Naive thymus-derived CD4-positive, alpha-beta T cell (primary cell): Measurements from ENCODE around the gene ITPR1. TPM values are rescaled to one million over a fixed set of nuclear protein-coding genes. Genes with fewer than 3 reads are reported as not detected.

ENCODE experiments used
- ATAC-seq: fragments of 150-1000 bp; cut with Tn5 transposase; 2 replicates; pipeline ENCODE4 v1.10.0; 2021; ENCODE audit warnings: mild to moderate bottlenecking, moderate library complexity
- CTCF ChIA-PET: fragments of 350-600 bp; sonication (Branson Sonifier 250); formaldehyde crosslinking; loops from one replicate; lab custom pipeline; 2021; ENCODE audit warnings: antibody characterized with exemption; lab: Charles Lee
- POLR2A ChIA-PET: fragments of 350-600 bp; sonication (Branson Sonifier 250); formaldehyde crosslinking; loops from one replicate; lab custom pipeline; 2021; ENCODE audit warnings: antibody characterized with exemption, inconsistent platforms; lab: Charles Lee
- DNase-seq, 9 donors: peaks; one replicate each; pipeline versions ENCODE4 v3.0.0 to v3.0.0-alpha.2; 2020 to 2022; ENCODE audit warnings: mixed read lengths in 1 of 9
- H3K27ac ChIP-seq: one replicate; pipeline ENCODE4 v1.7.0; 2013; ENCODE audit warnings: mild to moderate bottlenecking, low read depth, low read length, moderate library complexity
- H3K27me3 ChIP-seq, 2 donors: one replicate each; pipeline ENCODE4 v1.7.0; 2013; ENCODE audit warnings: low read length in 2 of 2, mild to moderate bottlenecking in 2 of 2, moderate library complexity in 2 of 2; ENCODE audit not compliant: control insufficient read depth in 2 of 2, insufficient read depth in 2 of 2
- H3K36me3 ChIP-seq, 3 experiments: 1 replicate in 2 of 3; 2 replicates in 1 of 3; pipeline ENCODE4 v1.7.0; 2013; ENCODE audit warnings: low read length in 3 of 3, mild to moderate bottlenecking in 3 of 3, moderate library complexity in 1 of 3; ENCODE audit not compliant: insufficient read depth in 3 of 3, control insufficient read depth in 2 of 3
- H3K4me1 ChIP-seq, 2 donors: one replicate each; pipeline ENCODE4 v1.7.0; 2013; ENCODE audit warnings: low read length in 2 of 2, mild to moderate bottlenecking in 2 of 2, moderate library complexity in 1 of 2; ENCODE audit not compliant: control insufficient read depth in 2 of 2, insufficient read depth in 2 of 2
- H3K4me3 ChIP-seq: 2 replicates; pipeline ENCODE4 v1.7.0; 2013; ENCODE audit warnings: mild to moderate bottlenecking, low read length
- H3K9me3 ChIP-seq, 3 experiments: 1 replicate in 2 of 3; 2 replicates in 1 of 3; pipeline ENCODE4 v1.7.0; 2013; ENCODE audit warnings: low read length in 3 of 3; ENCODE audit not compliant: control insufficient read depth in 2 of 3
- H3K27ac Mint-ChIP-seq, 9 donors: one replicate each; pipeline ENCODE4 v1.8.0; 2020 to 2022; ENCODE audit warnings: mixed read lengths in 9 of 9, mild to moderate bottlenecking in 8 of 9, moderate library complexity in 5 of 9, inconsistent platforms in 2 of 9
- H3K27me3 Mint-ChIP-seq, 5 donors: one replicate each; pipeline ENCODE4 v1.8.0; 2021 to 2022; ENCODE audit warnings: mixed read lengths in 5 of 5, mild to moderate bottlenecking in 1 of 5
- H3K36me3 Mint-ChIP-seq, 5 donors: one replicate each; pipeline ENCODE4 v1.8.0; 2020 to 2022; ENCODE audit warnings: mixed read lengths in 5 of 5, mild to moderate bottlenecking in 3 of 5, inconsistent platforms in 1 of 5
- H3K4me1 Mint-ChIP-seq, 7 donors: one replicate each; pipeline ENCODE4 v1.8.0; 2020 to 2022; ENCODE audit warnings: mixed read lengths in 7 of 7, mild to moderate bottlenecking in 3 of 7, inconsistent platforms in 1 of 7
- H3K4me3 Mint-ChIP-seq, 10 donors: one replicate each; pipeline ENCODE4 v1.8.0; 2020 to 2022; ENCODE audit warnings: mild to moderate bottlenecking in 10 of 10, mixed read lengths in 10 of 10, moderate library complexity in 6 of 10, inconsistent platforms in 2 of 10
- H3K9me3 Mint-ChIP-seq, 11 donors: one replicate each; pipeline ENCODE4 v1.8.0; 2020 to 2022; ENCODE audit warnings: mixed read lengths in 11 of 11, mild to moderate bottlenecking in 4 of 11, inconsistent platforms in 1 of 11, moderate library complexity in 1 of 11
- intact Hi-C, 2 donors: fragments of 100-400 bp; cut with micrococcal nuclease; formaldehyde crosslinking; loops; one replicate each; pipeline ENCODE4 v1.15.1; 2023
- polyA plus RNA-seq, 2 donors: library from polyadenylated mRNA; unstranded; fragments of 300-500 nt; fragmentation: Illumina TruSeq; gene quantifications; one replicate each; pipeline ENCODE4 v1.2.3, GENCODE V29; 2021
- total RNA-seq, 6 experiments: library from RNA in 5 of 6; stranded (reverse) in 5 of 6; gene quantifications; 1 replicate in 5 of 6; 2 replicates in 1 of 6; pipeline ENCODE4 v1.2.3 and lab custom pipeline; 2021 to 2026

ITPR1 gene
- total and polyA plus RNA-seq, 7 experiments from 2014 or later, result 15.1 to 118 (median 83.8) TPM

DNA sequence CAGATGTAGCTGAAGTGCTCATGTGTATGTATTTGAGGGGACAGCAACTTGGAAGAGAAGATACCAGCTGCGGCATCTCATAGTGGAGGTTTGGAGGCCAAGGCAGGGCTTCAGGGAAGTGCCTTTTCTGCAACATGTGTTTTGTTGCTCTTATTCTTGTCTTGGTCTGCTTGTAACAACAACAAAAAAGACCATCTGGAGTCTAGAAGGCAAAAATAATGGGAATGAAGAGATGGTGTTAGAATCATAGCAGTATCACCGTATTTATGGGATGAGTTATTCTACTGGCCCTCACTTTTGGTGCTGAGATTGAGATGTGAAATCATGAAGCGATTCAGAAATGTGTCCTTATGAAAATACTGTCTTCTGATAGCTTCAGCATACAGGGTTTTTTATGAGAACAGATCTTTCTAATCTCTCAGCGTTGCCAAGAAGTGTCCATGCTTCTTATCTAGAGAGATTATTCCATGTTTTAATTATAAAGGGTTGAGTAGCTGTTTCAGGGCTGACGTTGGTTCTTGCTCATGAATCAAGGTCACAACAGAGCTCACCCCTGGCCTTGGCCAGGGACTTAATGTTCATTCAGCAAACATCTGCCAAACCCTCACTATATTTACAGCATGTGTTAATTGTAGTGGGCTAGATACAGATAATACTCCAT is 58.0 kb downstream of the ITPR1 start:
- DNase-seq (no peak), ATAC-seq (no peak)
- Histone ChIP-seq H3K4me3 (no peak overlapping the region), H3K9me3 (no peaks in the 10 kb centered on the region), H3K27me3 (no peaks in the 10 kb centered on the region), H3K4me1 (no peaks in the 10 kb centered on the region), H3K36me3 (no peaks in the 10 kb centered on the region), H3K27ac (no peak overlapping the region)
- POLR2A ChIA-PET, result no interaction called here
- intact Hi-C loops, result no loop called here
- Mint-ChIP-seq H3K27me3 (no peaks in the 10 kb centered on the region), H3K36me3 (peaks cover 0 to 40% (median 26%) of the 10 kb centered on the region in 5 donors), H3K4me3 (no peak overlapping the region), H3K9me3 (peaks cover 0 to 3% (median 2%) of the 10 kb centered on the region in 11 donors), H3K27ac (peak overlapping the region in 1 of 9 donors; percentile 15), H3K4me1 (peaks cover 0 to 49% (median 20%) of the 10 kb centered on the region in 7 donors)
- CTCF ChIA-PET, result no interaction called here

- Mint-ChIP-seq H3K4me1 (peaks cover 0 to 47% (median 19%) of the 10 kb centered on the region in 7 donors), H3K4me3 (no peak overlapping the region), H3K9me3 (peaks cover 0 to 9% (median 6%) of the 10 kb centered on the region in 11 donors), H3K27ac (no peak overlapping the region), H3K27me3 (no peaks in the 10 kb centered on the region), H3K36me3 (peaks cover 3 to 47% (median 33%) of the 10 kb centered on the region in 5 donors)
- CTCF ChIA-PET, result no interaction called here
- POLR2A ChIA-PET, result no interaction called here
- no peaks in the 10 kb centered on the region for H3K27me3 ChIP-seq
- intact Hi-C loops, result no loop called here
- DNase-seq, result no peak
- H3K9me3 ChIP-seq, result no peaks in the 10 kb centered on the region
- no peaks in the 10 kb centered on the region for H3K36me3 ChIP-seq
- H3K4me1 ChIP-seq, result no peaks in the 10 kb centered on the region
- H3K4me3 ChIP-seq, result no peak overlapping the region
- ATAC-seq, result no peak
- no peak overlapping the region for H3K27ac ChIP-seq
Observed at GRCh38 chr3:4551794-4552442, 58.8 kb downstream of the ITPR1 start.

- Mint-ChIP-seq H3K36me3 (peaks cover 4 to 56% (median 41%) of the 10 kb centered on the region in 5 donors), H3K4me3 (no peak overlapping the region), H3K9me3 (peaks cover 0 to 18% (median 8%) of the 10 kb centered on the region in 11 donors), H3K27me3 (no peaks in the 10 kb centered on the region), H3K4me1 (peaks cover 0 to 38% (median 15%) of the 10 kb centered on the region in 7 donors), H3K27ac (peak overlapping the region in 1 of 9 donors; percentile 20)
- POLR2A ChIA-PET, result no interaction called here
- DNase-seq (no peak), ATAC-seq (no peak)
- Histone ChIP-seq H3K4me1 (no peaks in the 10 kb centered on the region), H3K36me3 (no peaks in the 10 kb centered on the region), H3K4me3 (no peak overlapping the region), H3K27ac (no peak overlapping the region), H3K27me3 (no peaks in the 10 kb centered on the region), H3K9me3 (no peaks in the 10 kb centered on the region)
- intact Hi-C loops, result no loop called here
- CTCF ChIA-PET, result no interaction called here
Observed at GRCh38 chr3:4552811-4553210, 59.7 kb downstream of the ITPR1 start.

- Histone ChIP-seq H3K4me3 (no peak overlapping the region), H3K27me3 (no peaks in the 10 kb centered on the region), H3K27ac (no peak overlapping the region), H3K36me3 (no peaks in the 10 kb centered on the region), H3K4me1 (no peaks in the 10 kb centered on the region), H3K9me3 (no peaks in the 10 kb centered on the region)
- Mint-ChIP-seq H3K36me3 (peaks cover under 1 to 31% (median 18%) of the 10 kb centered on the region in 5 donors), H3K4me3 (no peak overlapping the region), H3K27me3 (no peaks in the 10 kb centered on the region), H3K9me3 (peaks cover 0 to 15% (median 5%) of the 10 kb centered on the region in 11 donors), H3K4me1 (peaks cover 0 to 38% (median 11%) of the 10 kb centered on the region in 7 donors), H3K27ac (no peak overlapping the region)
- DNase-seq, result no peak
- intact Hi-C loops, result no loop called here
- ChIA-PET CTCF (interaction anchor here (0.7 kb wide), 2 partner anchors 72 to 241 kb away, joined by 3 read pairs; no protein-coding TSS in a partner anchor), POLR2A (no interaction called here)
- no peak for ATAC-seq
Observed at GRCh38 chr3:4561661-4562060, 68.5 kb downstream of the ITPR1 start.

DNA sequence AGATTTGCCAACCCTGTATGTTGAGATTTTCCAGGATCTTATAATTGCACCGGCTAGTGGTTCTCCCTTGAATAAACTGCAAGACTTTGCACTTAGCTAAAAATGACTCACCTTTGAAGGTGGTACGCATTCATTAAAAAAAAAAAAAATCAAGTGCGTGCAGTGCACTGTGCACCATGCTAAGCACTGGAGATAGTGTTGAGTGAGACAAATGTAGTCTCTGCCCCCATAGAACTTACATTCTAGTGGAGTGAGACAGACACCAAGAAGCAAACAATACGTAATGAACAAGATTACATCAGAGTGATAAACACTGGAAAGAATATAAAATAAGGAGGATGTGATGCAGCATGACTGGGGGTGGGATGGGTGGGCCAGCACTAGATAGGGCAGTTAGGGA is 69.4 kb downstream of the ITPR1 start:
- H3K4me1 Mint-ChIP-seq, result peaks cover 0 to 46% (median 20%) of the 10 kb centered on the region in 7 donors
- peaks cover 0 to 5% (median 1%) of the 10 kb centered on the region in 11 donors for H3K9me3 Mint-ChIP-seq
- ATAC-seq (no peak), DNase-seq (no peak)
- no peaks in the 10 kb centered on the region for H3K27me3 Mint-ChIP-seq
- POLR2A ChIA-PET, result no interaction called here
- Histone ChIP-seq H3K36me3 (no peaks in the 10 kb centered on the region), H3K9me3 (no peaks in the 10 kb centered on the region), H3K27me3 (no peaks in the 10 kb centered on the region), H3K4me3 (no peak overlapping the region), H3K27ac (no peak overlapping the region), H3K4me1 (no peaks in the 10 kb centered on the region)
- intact Hi-C loops, result no loop called here
- CTCF ChIA-PET, result no interaction called here
- peaks cover 0 to 23% (median 12%) of the 10 kb centered on the region in 5 donors for H3K36me3 Mint-ChIP-seq
- H3K27ac Mint-ChIP-seq, result no peak overlapping the region
- H3K4me3 Mint-ChIP-seq, result no peak overlapping the region

DNA sequence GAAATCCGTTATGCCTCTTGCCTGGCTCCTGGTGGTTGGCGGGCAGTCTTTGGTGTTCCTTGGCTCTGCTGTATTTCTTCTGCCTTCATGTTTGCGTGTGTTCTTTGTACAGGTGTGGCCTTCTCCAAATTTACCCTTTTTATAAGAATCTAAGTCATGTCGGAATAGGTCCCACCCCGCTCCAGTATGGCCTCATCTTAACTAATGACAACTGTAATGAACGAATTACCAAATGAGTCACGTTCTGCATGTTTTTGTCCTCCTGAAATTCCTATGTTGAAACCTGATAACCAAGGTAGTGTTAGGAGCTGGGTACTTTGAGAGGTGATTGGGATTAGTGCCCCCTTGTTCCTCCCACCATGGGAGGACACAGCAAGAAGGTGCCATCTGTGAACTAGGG is 71.1 kb downstream of the ITPR1 start:
- DNase-seq (no peak), ATAC-seq (no peak)
- H3K27me3 ChIP-seq, result no peaks in the 10 kb centered on the region
- H3K4me3 ChIP-seq, result no peak overlapping the region
- ChIA-PET POLR2A (no interaction called here), CTCF (no interaction called here)
- no peaks in the 10 kb centered on the region for H3K36me3 ChIP-seq
- no peak overlapping the region for H3K27ac ChIP-seq
- Mint-ChIP-seq H3K27me3 (no peaks in the 10 kb centered on the region), H3K27ac (no peak overlapping the region), H3K36me3 (peaks cover 0 to 12% (median 5%) of the 10 kb centered on the region in 5 donors), H3K4me3 (no peak overlapping the region), H3K9me3 (peaks cover 0 to 1% (median 0%) of the 10 kb centered on the region in 11 donors), H3K4me1 (peaks cover 0 to 55% (median 29%) of the 10 kb centered on the region in 7 donors)
- no peaks in the 10 kb centered on the region for H3K4me1 ChIP-seq
- intact Hi-C loops, result no loop called here
- H3K9me3 ChIP-seq, result no peaks in the 10 kb centered on the region
